HL-60 (cell line): ENCODE results near the gene ASIP.

Source experiments
- DNase-seq, 2 experiments: peaks; one replicate each; pipeline ENCODE4 v3.0.0-alpha.2; 2010 to 2020; ENCODE audit warnings: low read depth in 1 of 2, low spot score in 1 of 2
- H3K27ac ChIP-seq: fragments of 250-450 bp; sonication (Bioruptor Pico); replicated peaks from 2 replicates; pipeline ENCODE4 v1.5.1; 2020; ENCODE audit warnings: mild to moderate bottlenecking, moderate library complexity
- H3K27me3 ChIP-seq: fragments of 250-450 bp; sonication (Bioruptor Pico); 2 replicates; pipeline ENCODE4 v1.5.1; 2021; ENCODE audit warnings: mild to moderate bottlenecking, moderate library complexity; ENCODE audit not compliant: insufficient read depth, poor library complexity, severe bottlenecking
- H3K4me3 ChIP-seq: replicated peaks from 2 replicates; pipeline ENCODE4 v1.5.1; 2011; ENCODE audit warnings: mild to moderate bottlenecking, control low read depth, low read length; ENCODE audit not compliant: insufficient read depth
- CTCF ChIP-seq: IDR thresholded peaks from one replicate; pipeline ENCODE4 v1.5.1; 2011; ENCODE audit warnings: low read length, control low read depth, inconsistent platforms; ENCODE audit not compliant: insufficient read depth
- GABPA ChIP-seq: IDR thresholded peaks from 2 replicates; pipeline ENCODE4 v1.6.1; 2012; ENCODE audit warnings: low read depth
- POLR2AphosphoS5 ChIP-seq: IDR thresholded peaks from 2 replicates; pipeline ENCODE4 v1.6.1; 2012; ENCODE audit warnings: low read depth
- SPI1 ChIP-seq: IDR thresholded peaks from 2 replicates; pipeline ENCODE4 v1.6.1; 2012; ENCODE audit warnings: low read depth, mild to moderate bottlenecking, borderline replicate concordance
- TF ChIP-seq, protein P1 (sequence below): IDR thresholded peaks from 2 replicates; pipeline ENCODE4 v1.6.1; 2012; ENCODE audit warnings: low read depth; ENCODE audit not compliant: insufficient replicate concordance

The ASIP gene

GRCh38 chr20:34268851-34269636 is 27.8 kb downstream of the ASIP start:
- DNase-seq, result no peak
- no peaks in the 10 kb centered on the region for H3K27me3 ChIP-seq
- H3K27ac ChIP-seq, result no peak overlapping the region
- H3K4me3 ChIP-seq, result no peak overlapping the region
- TF ChIP-seq, protein P1, sequence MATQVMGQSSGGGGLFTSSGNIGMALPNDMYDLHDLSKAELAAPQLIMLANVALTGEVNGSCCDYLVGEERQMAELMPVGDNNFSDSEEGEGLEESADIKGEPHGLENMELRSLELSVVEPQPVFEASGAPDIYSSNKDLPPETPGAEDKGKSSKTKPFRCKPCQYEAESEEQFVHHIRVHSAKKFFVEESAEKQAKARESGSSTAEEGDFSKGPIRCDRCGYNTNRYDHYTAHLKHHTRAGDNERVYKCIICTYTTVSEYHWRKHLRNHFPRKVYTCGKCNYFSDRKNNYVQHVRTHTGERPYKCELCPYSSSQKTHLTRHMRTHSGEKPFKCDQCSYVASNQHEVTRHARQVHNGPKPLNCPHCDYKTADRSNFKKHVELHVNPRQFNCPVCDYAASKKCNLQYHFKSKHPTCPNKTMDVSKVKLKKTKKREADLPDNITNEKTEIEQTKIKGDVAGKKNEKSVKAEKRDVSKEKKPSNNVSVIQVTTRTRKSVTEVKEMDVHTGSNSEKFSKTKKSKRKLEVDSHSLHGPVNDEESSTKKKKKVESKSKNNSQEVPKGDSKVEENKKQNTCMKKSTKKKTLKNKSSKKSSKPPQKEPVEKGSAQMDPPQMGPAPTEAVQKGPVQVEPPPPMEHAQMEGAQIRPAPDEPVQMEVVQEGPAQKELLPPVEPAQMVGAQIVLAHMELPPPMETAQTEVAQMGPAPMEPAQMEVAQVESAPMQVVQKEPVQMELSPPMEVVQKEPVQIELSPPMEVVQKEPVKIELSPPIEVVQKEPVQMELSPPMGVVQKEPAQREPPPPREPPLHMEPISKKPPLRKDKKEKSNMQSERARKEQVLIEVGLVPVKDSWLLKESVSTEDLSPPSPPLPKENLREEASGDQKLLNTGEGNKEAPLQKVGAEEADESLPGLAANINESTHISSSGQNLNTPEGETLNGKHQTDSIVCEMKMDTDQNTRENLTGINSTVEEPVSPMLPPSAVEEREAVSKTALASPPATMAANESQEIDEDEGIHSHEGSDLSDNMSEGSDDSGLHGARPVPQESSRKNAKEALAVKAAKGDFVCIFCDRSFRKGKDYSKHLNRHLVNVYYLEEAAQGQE, result no peak

DNA sequence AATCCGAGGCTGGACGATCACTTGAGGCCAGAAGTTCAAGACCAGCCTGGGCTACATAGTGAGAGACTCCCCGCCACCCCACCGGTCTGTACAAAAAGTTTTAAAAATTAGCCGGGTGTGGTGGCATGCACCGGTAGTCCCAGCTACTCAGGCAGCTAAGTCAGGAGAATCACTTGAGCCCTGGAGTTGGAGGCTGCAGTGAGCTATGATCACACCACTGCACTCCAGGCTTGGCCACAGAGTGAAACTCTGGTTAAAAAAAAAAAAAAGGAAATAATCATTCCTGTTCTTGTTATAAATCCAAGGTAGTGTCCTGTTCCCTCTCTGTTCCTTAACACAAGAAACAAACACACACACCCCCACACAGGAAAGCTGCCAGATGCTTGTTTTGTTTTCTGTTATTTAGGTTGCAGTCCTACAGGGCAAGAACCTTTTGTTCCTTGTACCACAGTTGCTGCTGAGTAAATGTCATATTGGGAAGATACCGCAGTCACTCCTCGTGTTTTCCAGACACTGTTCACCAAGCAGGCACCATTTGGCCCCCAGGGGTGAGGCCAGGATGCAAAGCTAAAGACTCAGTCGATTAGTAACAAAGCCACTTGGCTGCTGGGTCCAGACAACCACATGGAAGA is 28.9 kb downstream of the ASIP start:
- Histone ChIP-seq H3K27ac (no peak overlapping the region; the same call in 1 of the 2 replicates), H3K27me3 (no peaks in the 10 kb centered on the region), H3K4me3 (no peak overlapping the region)
- TF ChIP-seq CTCF (no peak), SPI1 (no peak), GABPA (no peak), POLR2AphosphoS5 (no peak)
- TF ChIP-seq, protein P1, result no peak
- DNase-seq, result no peak

- Histone ChIP-seq H3K27ac (no peak overlapping the region), H3K27me3 (no peaks in the 10 kb centered on the region), H3K4me3 (no peak overlapping the region)
- no peak for DNase-seq
- no peak for TF ChIP-seq CTCF
- TF ChIP-seq, protein P1, result no peak
- TF ChIP-seq POLR2AphosphoS5, result no peak
- TF ChIP-seq GABPA, result no peak
- TF ChIP-seq SPI1, result no peak
These were observed 30.7 kb downstream of the ASIP start for GRCh38 chr20:34271956-34272355.
